GM19452 (cell line): ENCODE data around the gene C2CD4A.
"Not testable (repeated sequence)": the region's sequence is repeated elsewhere in the genome, so short reads cannot be mapped to it uniquely, and the experiment has no call there.

Experiments
- ATAC-seq: cut with Tn5 transposase; IDR thresholded peaks from one replicate; pipeline ENCODE4 v1.9.1; 2021; ENCODE audit not compliant: unreplicated experiment

The C2CD4A gene

GRCh38 chr15:62066663-62067447, at the start of gene C2CD4A:
Gene C2CD4A, plus strand, starts transcription at chr15:62066977. Its CDS starts 637 bp downstream, at chr15:62067614.
- ATAC-seq: no peak

GRCh38 chr15:62020576-62021160, 46.1 kb upstream of the C2CD4A start:
- no peak for ATAC-seq

- ATAC-seq: no peak
Observed at GRCh38 chr15:62021991-62022600, 44.7 kb upstream of the C2CD4A start.

GRCh38 chr15:62026487-62027262, 40.1 kb upstream of the C2CD4A start:
- peak; percentile 53 for ATAC-seq

GRCh38 chr15:62027263-62027565, 39.6 kb upstream of the C2CD4A start:
- ATAC-seq: no peak

- no peak for ATAC-seq
Observed at GRCh38 chr15:62027916-62028315, 38.9 kb upstream of the C2CD4A start.

GRCh38 chr15:62035256-62035924, 31.4 kb upstream of the C2CD4A start:
- no peak for ATAC-seq

GRCh38 chr15:62046078-62046743, 20.6 kb upstream of the C2CD4A start:
- peak; percentile 76 for ATAC-seq

GRCh38 chr15:62047282-62047827, 19.4 kb upstream of the C2CD4A start:
- ATAC-seq: no peak

- not testable (repeated sequence) for ATAC-seq
Observed at GRCh38 chr15:62048254-62048653, 18.5 kb upstream of the C2CD4A start.

GRCh38 chr15:62050115-62050514, 16.7 kb upstream of the C2CD4A start:
- no peak for ATAC-seq

GRCh38 chr15:62051166-62051565, 15.6 kb upstream of the C2CD4A start:
- ATAC-seq: no peak

- ATAC-seq: no peak
Observed at GRCh38 chr15:62052713-62053112, 14.1 kb upstream of the C2CD4A start.

GRCh38 chr15:62053439-62054085, 13.2 kb upstream of the C2CD4A start:
- no peak for ATAC-seq

GRCh38 chr15:62054979-62055378, 11.8 kb upstream of the C2CD4A start:
- no peak for ATAC-seq

- ATAC-seq: no peak
Observed at GRCh38 chr15:62057341-62057980, 9.3 kb upstream of the C2CD4A start.

GRCh38 chr15:62058327-62059028, 8.3 kb upstream of the C2CD4A start:
- no peak for ATAC-seq

- no peak for ATAC-seq
Observed at GRCh38 chr15:62059108-62059815, 7.5 kb upstream of the C2CD4A start.
